Kidney epithelial cell (primary cell): Measurements from ENCODE around the gene DPCD. TPM values are rescaled to one million over a fixed set of nuclear protein-coding genes. Genes with fewer than 3 reads are reported as not detected.

ENCODE experiments used
- DNase-seq: peaks from one replicate; pipeline ENCODE4 v3.0.0-alpha.2; 2010; ENCODE audit warnings: low read depth
- H3K27me3 ChIP-seq: 2 replicates; pipeline ENCODE4 v1.6.0; 2011; ENCODE audit warnings: low read length; ENCODE audit not compliant: control insufficient read depth, insufficient read depth
- H3K36me3 ChIP-seq: 2 replicates; pipeline ENCODE4 v1.5.1; 2011; ENCODE audit warnings: low read length; ENCODE audit not compliant: control insufficient read depth, insufficient read depth
- H3K4me3 ChIP-seq: 2 replicates; pipeline ENCODE4 v1.5.1; 2011; ENCODE audit warnings: low read depth, mild to moderate bottlenecking, control low read depth, low read length
- total RNA-seq: library from RNA; depleted of rRNA; stranded (reverse); fragments of >200 nt; gene quantifications from 2 replicates; pipeline ENCODE4 v1.2.3, GENCODE V29; 2015
- TF ChIP-seq, protein P1 (sequence below): IDR thresholded peaks from 2 replicates; pipeline ENCODE4 v1.5.1; 2011; ENCODE audit warnings: mild to moderate bottlenecking, moderate library complexity, low read length, control low read depth, inconsistent platforms; ENCODE audit not compliant: insufficient read depth, poor library complexity, severe bottlenecking

Gene DPCD
- total RNA-seq, 1 donor from 2014 or later = 51.4 TPM

GRCh38 chr10:101570428-101571270, 17.5 kb upstream of the DPCD start:
- TF ChIP-seq, protein P1, sequence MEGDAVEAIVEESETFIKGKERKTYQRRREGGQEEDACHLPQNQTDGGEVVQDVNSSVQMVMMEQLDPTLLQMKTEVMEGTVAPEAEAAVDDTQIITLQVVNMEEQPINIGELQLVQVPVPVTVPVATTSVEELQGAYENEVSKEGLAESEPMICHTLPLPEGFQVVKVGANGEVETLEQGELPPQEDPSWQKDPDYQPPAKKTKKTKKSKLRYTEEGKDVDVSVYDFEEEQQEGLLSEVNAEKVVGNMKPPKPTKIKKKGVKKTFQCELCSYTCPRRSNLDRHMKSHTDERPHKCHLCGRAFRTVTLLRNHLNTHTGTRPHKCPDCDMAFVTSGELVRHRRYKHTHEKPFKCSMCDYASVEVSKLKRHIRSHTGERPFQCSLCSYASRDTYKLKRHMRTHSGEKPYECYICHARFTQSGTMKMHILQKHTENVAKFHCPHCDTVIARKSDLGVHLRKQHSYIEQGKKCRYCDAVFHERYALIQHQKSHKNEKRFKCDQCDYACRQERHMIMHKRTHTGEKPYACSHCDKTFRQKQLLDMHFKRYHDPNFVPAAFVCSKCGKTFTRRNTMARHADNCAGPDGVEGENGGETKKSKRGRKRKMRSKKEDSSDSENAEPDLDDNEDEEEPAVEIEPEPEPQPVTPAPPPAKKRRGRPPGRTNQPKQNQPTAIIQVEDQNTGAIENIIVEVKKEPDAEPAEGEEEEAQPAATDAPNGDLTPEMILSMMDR = no peak
- DNase-seq = no peak
- H3K27me3 ChIP-seq = peaks cover 66% of the 10 kb centered on the region
- no peaks in the 10 kb centered on the region for H3K36me3 ChIP-seq
- peak overlapping the region; percentile 47 for H3K4me3 ChIP-seq

GRCh38 chr10:101571271-101571925, 16.7 kb upstream of the DPCD start:
- no peak for DNase-seq
- H3K4me3 ChIP-seq = no peak overlapping the region
- peaks cover 59% of the 10 kb centered on the region for H3K27me3 ChIP-seq
- TF ChIP-seq, protein P1 = no peak
- H3K36me3 ChIP-seq = no peaks in the 10 kb centered on the region

GRCh38 chr10:101572126-101572525, 16.0 kb upstream of the DPCD start:
- no peaks in the 10 kb centered on the region for H3K36me3 ChIP-seq
- no peak overlapping the region for H3K4me3 ChIP-seq
- TF ChIP-seq, protein P1 = no peak
- no peak for DNase-seq
- H3K27me3 ChIP-seq = peaks cover 52% of the 10 kb centered on the region

DNA sequence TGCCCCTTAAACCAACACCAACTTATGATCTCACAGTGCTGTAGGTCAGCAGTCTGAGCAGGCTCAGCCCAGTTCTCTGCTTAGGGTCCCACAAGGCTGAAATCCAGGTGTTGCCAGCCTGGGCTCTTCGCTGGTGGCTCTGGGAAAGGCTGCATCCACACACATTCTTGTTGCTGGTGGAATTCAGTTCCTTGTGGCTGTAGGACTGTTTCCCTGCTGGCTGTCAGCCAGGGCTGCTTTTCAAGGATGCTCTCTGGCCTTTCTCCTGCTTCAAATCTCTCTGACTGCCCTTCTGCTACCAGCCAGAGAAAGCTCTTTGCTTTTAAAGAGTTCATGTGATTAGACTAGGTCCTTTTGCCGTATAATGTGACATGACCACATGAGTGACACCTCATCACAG, 15.3 kb upstream of the DPCD start:
- H3K4me3 ChIP-seq = no peak overlapping the region
- TF ChIP-seq, protein P1 = no peak
- no peak for DNase-seq
- peaks cover 46% of the 10 kb centered on the region for H3K27me3 ChIP-seq
- no peaks in the 10 kb centered on the region for H3K36me3 ChIP-seq

DNA sequence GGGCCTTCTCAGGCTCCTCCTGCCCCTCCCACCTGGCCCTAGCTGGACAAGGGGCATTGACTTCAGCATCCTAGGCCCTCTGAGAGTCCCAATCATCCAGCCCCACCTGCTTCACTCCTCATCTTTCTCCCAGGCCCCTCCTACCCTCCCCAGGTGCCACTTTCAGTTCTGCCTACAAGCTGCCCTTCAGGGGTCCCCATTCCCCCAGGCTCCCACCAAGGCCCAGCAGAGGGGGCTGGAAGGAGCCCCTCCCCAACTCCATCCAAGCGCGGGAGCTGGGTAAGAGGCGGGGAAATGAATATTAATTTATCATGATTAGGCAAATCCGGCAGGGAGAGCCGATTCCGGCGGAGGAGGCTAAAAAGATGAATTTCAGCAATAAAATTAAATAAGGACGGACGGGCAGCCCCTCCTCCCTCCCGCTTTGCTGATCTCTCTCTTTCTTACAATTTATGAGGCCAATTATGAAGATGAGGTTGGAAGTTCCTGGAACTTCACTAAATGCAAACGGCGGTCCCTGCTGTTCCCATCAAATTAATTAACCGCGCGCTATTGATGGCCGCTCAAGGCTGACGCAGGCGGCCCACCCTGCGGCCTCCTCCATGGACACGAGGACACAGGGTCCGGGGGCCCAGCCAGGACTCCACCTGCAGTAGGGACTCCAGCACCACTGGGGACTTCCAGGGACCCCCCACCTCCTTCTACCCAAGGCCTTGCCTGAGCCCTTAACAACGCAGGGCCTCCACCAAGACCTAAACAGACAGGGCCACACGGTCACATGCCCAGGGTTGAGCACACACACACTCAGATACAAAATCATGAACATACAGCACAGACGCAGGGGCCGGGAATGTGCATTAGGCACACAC, 14.0 kb upstream of the DPCD start:
- TF ChIP-seq, protein P1 = no peak
- Histone ChIP-seq H3K36me3 (no peaks in the 10 kb centered on the region), H3K27me3 (peaks cover 35% of the 10 kb centered on the region), H3K4me3 (no peak overlapping the region)
- DNase-seq = no peak
